Neuronal stem cell (in vitro differentiated cells): ENCODE results near the gene GNAQ.

Experiments
- DNase-seq: peaks from one replicate; pipeline ENCODE4 v3.0.0-alpha.2; 2013; ENCODE audit warnings: low spot score
- H2AFZ ChIP-seq: one replicate; pipeline ENCODE4 v1.6.1; 2013; ENCODE audit warnings: mild to moderate bottlenecking, low read length, inconsistent platforms
- H2AK5ac ChIP-seq: 2 replicates; pipeline ENCODE4 v1.6.1; 2013; ENCODE audit warnings: low read depth, mild to moderate bottlenecking, inconsistent platforms, low read length, moderate library complexity, mixed read lengths
- H2BK120ac ChIP-seq: 2 replicates; pipeline ENCODE4 v1.6.1; 2013; ENCODE audit warnings: low read depth, mild to moderate bottlenecking, inconsistent platforms, low read length, moderate library complexity, mixed read lengths
- H2BK12ac ChIP-seq: one replicate; pipeline ENCODE4 v1.6.1; 2013; ENCODE audit warnings: low read length, inconsistent platforms
- H2BK15ac ChIP-seq: 2 replicates; pipeline ENCODE4 v1.6.1; 2013; ENCODE audit warnings: mild to moderate bottlenecking, low read length, inconsistent platforms, mixed read lengths
- H2BK5ac ChIP-seq: one replicate; pipeline ENCODE4 v1.6.1; 2013; ENCODE audit warnings: inconsistent platforms, mild to moderate bottlenecking, low read length, moderate library complexity
- H3K14ac ChIP-seq: one replicate; pipeline ENCODE4 v1.6.1; 2013; ENCODE audit warnings: low read length, inconsistent platforms
- H3K18ac ChIP-seq: 2 replicates; pipeline ENCODE4 v1.6.1; 2013; ENCODE audit warnings: low read length, inconsistent platforms
- H3K23ac ChIP-seq: 2 replicates; pipeline ENCODE4 v1.6.1; 2013; ENCODE audit warnings: low read depth, mild to moderate bottlenecking, mixed read lengths, low read length, inconsistent platforms; ENCODE audit not compliant: poor library complexity
- H3K27ac ChIP-seq: replicated peaks from 3 replicates; pipeline ENCODE4 v1.5.1; 2013; ENCODE audit warnings: low read length, inconsistent platforms
- H3K27me3 ChIP-seq, 3 experiments: 2 replicates each; pipeline ENCODE4 v1.6.1; 2013; ENCODE audit warnings: low read length in 3 of 3, mild to moderate bottlenecking in 2 of 3, inconsistent platforms in 1 of 3, low read depth in 1 of 3, mixed read lengths in 1 of 3, moderate library complexity in 1 of 3; ENCODE audit not compliant: control insufficient read depth in 3 of 3, insufficient read depth in 3 of 3
- H3K36me3 ChIP-seq, 2 donors: replicated peaks in 1 of 2; 2 replicates each; pipeline ENCODE4 v1.6.1; 2013; ENCODE audit warnings: low read length in 2 of 2; ENCODE audit not compliant: control insufficient read depth in 2 of 2, insufficient read depth in 2 of 2
- H3K4ac ChIP-seq: 2 replicates; pipeline ENCODE4 v1.6.1; 2013; ENCODE audit warnings: inconsistent platforms, mild to moderate bottlenecking, low read length, moderate library complexity
- H3K4me1 ChIP-seq, 2 donors: 1 replicate in 1 of 2; 2 replicates in 1 of 2; pipeline ENCODE4 v1.6.1; 2013; ENCODE audit warnings: low read length in 2 of 2, low read depth in 1 of 2; ENCODE audit not compliant: control insufficient read depth in 2 of 2, insufficient read depth in 1 of 2
- H3K4me2 ChIP-seq: one replicate; pipeline ENCODE4 v1.6.1; 2013; ENCODE audit warnings: mild to moderate bottlenecking, low read length, inconsistent platforms; ENCODE audit not compliant: insufficient read depth, poor library complexity, severe bottlenecking
- H3K4me3 ChIP-seq, 2 donors: 2 replicates each; pipeline ENCODE4 v1.5.1; 2013; ENCODE audit warnings: low read length in 2 of 2, mild to moderate bottlenecking in 2 of 2, inconsistent platforms in 1 of 2, moderate library complexity in 1 of 2
- H3K79me1 ChIP-seq: one replicate; pipeline ENCODE4 v1.6.1; 2013; ENCODE audit warnings: low read depth, mild to moderate bottlenecking, inconsistent platforms, low read length, moderate library complexity
- H3K9ac ChIP-seq: one replicate; pipeline ENCODE4 v1.6.1; 2013; ENCODE audit warnings: mild to moderate bottlenecking, low read depth, low read length, inconsistent platforms; ENCODE audit not compliant: poor library complexity
- H3K9me3 ChIP-seq, 2 donors: replicated peaks in 1 of 2; 2 replicates each; pipeline versions ENCODE3 to v1.6.1; 2013; ENCODE audit warnings: low read length in 2 of 2, mild to moderate bottlenecking in 2 of 2, inconsistent platforms in 1 of 2, low read depth in 1 of 2, mixed read lengths in 1 of 2, moderate library complexity in 1 of 2; ENCODE audit not compliant: control insufficient read depth in 2 of 2, insufficient read depth in 1 of 2
- H4K8ac ChIP-seq: one replicate; pipeline ENCODE4 v1.6.1; 2013; ENCODE audit warnings: low read depth, mild to moderate bottlenecking, inconsistent platforms, low read length, moderate library complexity
- H4K91ac ChIP-seq: one replicate; pipeline ENCODE4 v1.6.1; 2013; ENCODE audit warnings: low read length, low read depth, mild to moderate bottlenecking, inconsistent platforms; ENCODE audit not compliant: poor library complexity
- WGBS, 2 donors: extraction: QIAGEN DNeasy Blood & Tissue Kit; methylation state at CpG; one replicate each; pipeline ENCODE4 v1.1.7; 2013; ENCODE audit warnings: missing lambda C conversion rate in 2 of 2, mixed read lengths in 1 of 2; ENCODE audit not compliant: insufficient read length in 2 of 2, insufficient replicate concordance in 1 of 2; ENCODE audit errors: extremely low coverage in 2 of 2; 5-methylcytosine and 5-hydroxymethylcytosine counted together

Gene GNAQ

DNA sequence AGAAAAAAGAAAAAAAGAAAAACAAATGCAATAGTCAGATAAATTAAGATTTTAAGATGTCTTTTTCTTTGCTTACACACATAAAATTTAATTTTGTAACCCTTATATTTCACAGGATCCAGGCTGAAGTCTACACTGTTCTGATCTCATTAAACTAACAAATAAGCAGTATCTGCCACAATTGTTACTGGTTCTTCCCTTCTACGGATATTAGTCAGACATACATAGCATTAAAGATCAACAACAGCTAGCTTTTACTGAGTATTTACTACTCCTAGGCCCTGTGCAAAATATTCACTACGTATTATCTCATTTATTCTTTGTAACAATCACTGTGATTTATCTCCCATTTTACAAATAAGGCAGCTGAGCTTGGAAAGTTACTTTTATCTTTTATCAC lies 34.9 kb downstream of the GNAQ start:
- no peak overlapping the region for H2BK12ac ChIP-seq
- no peak overlapping the region for H2BK120ac ChIP-seq
- no peak overlapping the region for H2BK5ac ChIP-seq
- H3K36me3 ChIP-seq, result peaks cover 1 to 19% of the 10 kb centered on the region in 2 donors
- no peak overlapping the region for H3K23ac ChIP-seq
- no peak overlapping the region for H2AFZ ChIP-seq
- H2BK15ac ChIP-seq, result no peak overlapping the region
- H3K18ac ChIP-seq, result no peak overlapping the region
- no peaks in the 10 kb centered on the region for H3K4me1 ChIP-seq
- H2AK5ac ChIP-seq, result no peak overlapping the region
- no peak overlapping the region for H3K27ac ChIP-seq
- no peak overlapping the region for H3K4me2 ChIP-seq
- H3K4me3 ChIP-seq, result no peak overlapping the region
- no peaks in the 10 kb centered on the region for H3K9me3 ChIP-seq
- H3K9ac ChIP-seq, result no peak overlapping the region
- H4K8ac ChIP-seq, result no peak overlapping the region
- no peaks in the 10 kb centered on the region for H3K27me3 ChIP-seq
- H3K4ac ChIP-seq, result no peak overlapping the region
- peaks cover 3% of the 10 kb centered on the region for H3K79me1 ChIP-seq
- DNase-seq, result no peak
- H3K14ac ChIP-seq, result no peak overlapping the region
- WGBS, 2 donors, result no CpG with 5 or more reads among the region's 2 CpGs
- no peak overlapping the region for H4K91ac ChIP-seq

DNA sequence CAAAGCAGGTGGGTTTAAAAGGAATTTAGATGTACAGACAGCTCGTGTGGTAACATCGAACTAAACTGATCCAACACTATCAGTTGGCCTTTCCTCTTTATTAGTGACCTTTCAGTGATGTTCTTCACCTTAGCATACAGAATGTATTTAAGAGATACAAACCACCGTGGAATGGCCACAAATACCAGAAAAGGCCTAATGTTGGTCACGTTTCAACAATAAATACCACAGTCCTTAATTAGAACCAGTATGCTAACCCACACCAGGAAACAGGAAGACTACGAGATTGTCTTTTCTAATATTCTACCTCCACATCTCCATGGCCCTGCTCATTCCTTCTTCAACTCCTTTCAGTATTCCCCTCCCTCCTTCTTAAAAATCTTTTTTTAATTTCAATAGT lies 40.4 kb downstream of the GNAQ start:
- Histone ChIP-seq H4K8ac (no peak overlapping the region), H2AFZ (no peak overlapping the region), H3K18ac (no peak overlapping the region), H3K4me3 (no peak overlapping the region), H2BK12ac (no peak overlapping the region), H3K27ac (no peak overlapping the region), H2AK5ac (no peak overlapping the region), H3K9ac (no peak overlapping the region), H2BK120ac (no peak overlapping the region), H3K36me3 (peaks cover 1 to 20% of the 10 kb centered on the region in 2 donors), H2BK5ac (no peak overlapping the region), H3K9me3 (no peaks in the 10 kb centered on the region), H3K4me1 (peaks cover 0 to 2% of the 10 kb centered on the region in 2 donors), H3K79me1 (no peaks in the 10 kb centered on the region), H2BK15ac (no peak overlapping the region), H3K4me2 (no peak overlapping the region), H3K14ac (no peak overlapping the region), H3K4ac (no peak overlapping the region), H3K27me3 (no peaks in the 10 kb centered on the region), H3K23ac (no peak overlapping the region), H4K91ac (no peak overlapping the region)
- WGBS, 2 donors, result no CpG with 5 or more reads among the region's 5 CpGs
- DNase-seq, result no peak

DNA sequence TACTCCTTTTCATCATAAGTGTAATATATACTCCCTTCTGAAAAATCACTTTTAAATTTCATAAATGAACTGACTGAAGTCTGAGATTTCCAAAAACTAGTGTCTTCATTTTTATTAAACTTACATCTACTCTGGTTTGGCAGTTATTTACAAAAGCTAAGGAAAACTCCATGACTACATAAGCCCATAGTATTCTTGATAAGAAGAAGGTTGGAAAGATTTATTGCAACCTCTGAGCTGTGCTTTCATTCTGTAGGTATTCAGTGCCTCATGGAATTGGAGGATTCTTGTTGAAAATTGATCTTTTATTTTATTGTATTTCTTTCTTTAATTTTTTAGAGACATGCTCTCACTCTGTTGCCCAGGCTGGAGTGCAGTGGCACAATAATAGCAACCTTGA lies 41.7 kb downstream of the GNAQ start:
- no peak overlapping the region for H3K4ac ChIP-seq
- H3K23ac ChIP-seq, result no peak overlapping the region
- H2BK15ac ChIP-seq, result no peak overlapping the region
- no peak for DNase-seq
- no peaks in the 10 kb centered on the region for H3K9me3 ChIP-seq
- H3K79me1 ChIP-seq, result no peaks in the 10 kb centered on the region
- H3K9ac ChIP-seq, result no peak overlapping the region
- H2BK12ac ChIP-seq, result no peak overlapping the region
- H3K18ac ChIP-seq, result no peak overlapping the region
- no peak overlapping the region for H2BK120ac ChIP-seq
- no peak overlapping the region for H4K91ac ChIP-seq
- no peak overlapping the region for H4K8ac ChIP-seq
- H3K4me1 ChIP-seq, result peaks cover 0 to 2% of the 10 kb centered on the region in 2 donors
- no peak overlapping the region for H3K4me3 ChIP-seq
- H3K36me3 ChIP-seq, result peaks cover 1 to 22% of the 10 kb centered on the region in 2 donors
- H3K4me2 ChIP-seq, result no peak overlapping the region
- H2AFZ ChIP-seq, result no peak overlapping the region
- H2AK5ac ChIP-seq, result no peak overlapping the region
- H3K27me3 ChIP-seq, result no peaks in the 10 kb centered on the region
- no peak overlapping the region for H2BK5ac ChIP-seq
- H3K27ac ChIP-seq, result no peak overlapping the region
- no peak overlapping the region for H3K14ac ChIP-seq

DNA sequence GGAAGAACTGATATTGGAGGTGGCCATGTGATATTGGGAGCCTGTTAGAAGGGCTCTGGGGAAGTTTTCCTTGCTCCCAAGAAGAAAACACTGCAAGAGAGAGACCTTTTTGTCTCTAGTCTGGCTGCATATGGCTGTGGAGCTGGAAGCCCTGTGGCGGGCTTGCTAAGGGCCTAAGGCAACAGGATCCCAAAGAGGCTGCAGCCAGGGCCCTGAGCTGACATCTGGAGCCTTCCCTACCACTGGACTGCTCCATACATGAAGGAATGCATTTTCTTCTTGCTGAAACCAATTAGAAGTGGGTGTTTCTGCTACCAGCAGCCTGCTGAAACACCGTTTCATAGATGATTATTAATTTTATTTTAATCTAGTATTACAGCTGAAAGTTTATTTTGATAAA lies 42.2 kb downstream of the GNAQ start:
- Histone ChIP-seq H3K4ac (no peak overlapping the region), H4K8ac (no peak overlapping the region), H3K9me3 (no peaks in the 10 kb centered on the region), H3K9ac (no peak overlapping the region), H3K23ac (no peak overlapping the region), H2BK12ac (no peak overlapping the region), H3K4me2 (no peak overlapping the region), H2BK120ac (no peak overlapping the region), H3K4me1 (peaks cover 0 to 2% of the 10 kb centered on the region in 2 donors), H3K36me3 (peaks cover 1 to 22% of the 10 kb centered on the region in 2 donors), H3K79me1 (no peaks in the 10 kb centered on the region), H2AFZ (no peak overlapping the region), H4K91ac (no peak overlapping the region), H2BK15ac (no peak overlapping the region), H3K27ac (no peak overlapping the region), H3K14ac (no peak overlapping the region), H2BK5ac (no peak overlapping the region), H3K4me3 (no peak overlapping the region), H2AK5ac (no peak overlapping the region), H3K27me3 (no peaks in the 10 kb centered on the region), H3K18ac (no peak overlapping the region)
- WGBS, 2 donors, result no CpG with 5 or more reads among the region's 2 CpGs
- DNase-seq, result no peak
